GM21529 (cell line): Measurements from ENCODE around the gene STEAP4.

Experiments used
- ATAC-seq: cut with Tn5 transposase; IDR thresholded peaks from one replicate; pipeline ENCODE4 v1.9.1; 2021; ENCODE audit not compliant: unreplicated experiment

Gene STEAP4

GRCh38 chr7:88314061-88314491, 7.4 kb upstream of the STEAP4 start:
- no peak for ATAC-seq

- ATAC-seq: no peak
Measured at GRCh38 chr7:88312061-88312663, 5.5 kb upstream of the STEAP4 start.

GRCh38 chr7:88311675-88312036, 5.0 kb upstream of the STEAP4 start:
- ATAC-seq: no peak

- ATAC-seq: no peak
Measured at GRCh38 chr7:88310956-88311674, 4.4 kb upstream of the STEAP4 start.

GRCh38 chr7:88309819-88310218, 3.1 kb upstream of the STEAP4 start:
- ATAC-seq: no peak

- no peak for ATAC-seq
Measured at GRCh38 chr7:88307823-88308222, 1.1 kb upstream of the STEAP4 start.

- no peak for ATAC-seq
Measured at GRCh38 chr7:88307412-88307811, 718 bp upstream of the STEAP4 start.

- no peak for ATAC-seq
Measured at GRCh38 chr7:88305044-88305443, 1.6 kb downstream of the STEAP4 start.

GRCh38 chr7:88302486-88302885, 4.2 kb downstream of the STEAP4 start:
- ATAC-seq: no peak

- no peak for ATAC-seq
Measured at GRCh38 chr7:88301924-88302323, 4.8 kb downstream of the STEAP4 start.

GRCh38 chr7:88300401-88300945, 6.2 kb downstream of the STEAP4 start:
- ATAC-seq: no peak

- ATAC-seq: no peak
Measured at GRCh38 chr7:88299126-88299525, 7.6 kb downstream of the STEAP4 start.

GRCh38 chr7:88293866-88294265, 12.8 kb downstream of the STEAP4 start:
- ATAC-seq: no peak

- no peak for ATAC-seq
Measured at GRCh38 chr7:88291398-88292173, 15.1 kb downstream of the STEAP4 start.

- no peak for ATAC-seq
Measured at GRCh38 chr7:88290491-88290890, 16.2 kb downstream of the STEAP4 start.

GRCh38 chr7:88289564-88290025, 17.1 kb downstream of the STEAP4 start:
- ATAC-seq: no peak

GRCh38 chr7:88281749-88282148, 24.9 kb downstream of the STEAP4 start:
- ATAC-seq: no peak

GRCh38 chr7:88280801-88281200, 25.9 kb downstream of the STEAP4 start:
- ATAC-seq: no peak

- ATAC-seq: no peak
Measured at GRCh38 chr7:88279323-88279722, 27.4 kb downstream of the STEAP4 start.

- ATAC-seq: no peak
Measured at GRCh38 chr7:88278881-88279280, 27.8 kb downstream of the STEAP4 start.

GRCh38 chr7:88276605-88277153, 30.0 kb downstream of the STEAP4 start:
- no peak for ATAC-seq
